NCI-H510A treated with DMSO at 0.1 percent for 48 hours (cell line): ENCODE measurements around the gene DAG1.

ENCODE experiments used
- DNase-seq: peaks from one replicate; lab custom pipeline; 2025; lab: John Stamatoyannopoulos, UW

The DAG1 gene

GRCh38 chr3:49469936-49470713 is at the start of gene DAG1:
DAG1 (plus strand) TSS chr3:49470267; CDS start chr3:49510535, 40,268 bp downstream.
- DNase-seq = peak; percentile 75

GRCh38 chr3:49421890-49422378 is 48.1 kb upstream of the DAG1 start:
- DNase-seq = no peak

- no peak for DNase-seq
Observed at GRCh38 chr3:49422379-49423248, 47.5 kb upstream of the DAG1 start, which contains the start of gene AMT. AMT (minus strand) TSS chr3:49422473; CDS start chr3:49422450, 23 bp downstream.

GRCh38 chr3:49424816-49425215 is 45.3 kb upstream of the DAG1 start:
- DNase-seq = no peak

GRCh38 chr3:49427586-49427985 is 42.5 kb upstream of the DAG1 start:
- DNase-seq = no peak

- no peak for DNase-seq
Observed at GRCh38 chr3:49428752-49429080, 41.4 kb upstream of the DAG1 start.

GRCh38 chr3:49434731-49435130 is 35.3 kb upstream of the DAG1 start:
- no peak for DNase-seq

GRCh38 chr3:49445391-49445790 is 24.7 kb upstream of the DAG1 start:
- DNase-seq = no peak

- DNase-seq = no peak
Observed at GRCh38 chr3:49453621-49454020, 16.4 kb upstream of the DAG1 start.

- DNase-seq = no peak
Observed at GRCh38 chr3:49454458-49454857, 15.6 kb upstream of the DAG1 start.

GRCh38 chr3:49454898-49455681 is 15.0 kb upstream of the DAG1 start:
- no peak for DNase-seq

GRCh38 chr3:49456466-49456865 is 13.6 kb upstream of the DAG1 start:
- DNase-seq = no peak

GRCh38 chr3:49460188-49460890 is 9.7 kb upstream of the DAG1 start:
- no peak for DNase-seq

- DNase-seq = no peak
Observed at GRCh38 chr3:49460956-49461355, 9.1 kb upstream of the DAG1 start.

GRCh38 chr3:49461443-49462171 is 8.5 kb upstream of the DAG1 start:
- DNase-seq = no peak

GRCh38 chr3:49462222-49462621 is 7.8 kb upstream of the DAG1 start:
- no peak for DNase-seq

GRCh38 chr3:49465270-49466034 is 4.6 kb upstream of the DAG1 start:
- no peak for DNase-seq

- DNase-seq = no peak
Observed at GRCh38 chr3:49466085-49466484, 4.0 kb upstream of the DAG1 start.

GRCh38 chr3:49469037-49469935 is 781 bp upstream of the DAG1 start:
- DNase-seq = peak; percentile 75
